Colon (tissue), 2 donors: ENCODE measurements around the gene SNAP47.
"Not testable (repeated sequence)": the region's sequence is repeated elsewhere in the genome, so short reads cannot be mapped to it uniquely, and the experiment has no call there.

Source experiments
- FAIRE-seq: peaks from 2 replicates; lab custom pipeline; 2012; peaks lifted over from hg19 to GRCh38; lab: Jason Lieb, UNC
- donor health status: control.
- donor health status: control.

SNAP47 gene, protein sequence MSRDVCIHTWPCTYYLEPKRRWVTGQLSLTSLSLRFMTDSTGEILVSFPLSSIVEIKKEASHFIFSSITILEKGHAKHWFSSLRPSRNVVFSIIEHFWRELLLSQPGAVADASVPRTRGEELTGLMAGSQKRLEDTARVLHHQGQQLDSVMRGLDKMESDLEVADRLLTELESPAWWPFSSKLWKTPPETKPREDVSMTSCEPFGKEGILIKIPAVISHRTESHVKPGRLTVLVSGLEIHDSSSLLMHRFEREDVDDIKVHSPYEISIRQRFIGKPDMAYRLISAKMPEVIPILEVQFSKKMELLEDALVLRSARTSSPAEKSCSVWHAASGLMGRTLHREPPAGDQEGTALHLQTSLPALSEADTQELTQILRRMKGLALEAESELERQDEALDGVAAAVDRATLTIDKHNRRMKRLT

DNA sequence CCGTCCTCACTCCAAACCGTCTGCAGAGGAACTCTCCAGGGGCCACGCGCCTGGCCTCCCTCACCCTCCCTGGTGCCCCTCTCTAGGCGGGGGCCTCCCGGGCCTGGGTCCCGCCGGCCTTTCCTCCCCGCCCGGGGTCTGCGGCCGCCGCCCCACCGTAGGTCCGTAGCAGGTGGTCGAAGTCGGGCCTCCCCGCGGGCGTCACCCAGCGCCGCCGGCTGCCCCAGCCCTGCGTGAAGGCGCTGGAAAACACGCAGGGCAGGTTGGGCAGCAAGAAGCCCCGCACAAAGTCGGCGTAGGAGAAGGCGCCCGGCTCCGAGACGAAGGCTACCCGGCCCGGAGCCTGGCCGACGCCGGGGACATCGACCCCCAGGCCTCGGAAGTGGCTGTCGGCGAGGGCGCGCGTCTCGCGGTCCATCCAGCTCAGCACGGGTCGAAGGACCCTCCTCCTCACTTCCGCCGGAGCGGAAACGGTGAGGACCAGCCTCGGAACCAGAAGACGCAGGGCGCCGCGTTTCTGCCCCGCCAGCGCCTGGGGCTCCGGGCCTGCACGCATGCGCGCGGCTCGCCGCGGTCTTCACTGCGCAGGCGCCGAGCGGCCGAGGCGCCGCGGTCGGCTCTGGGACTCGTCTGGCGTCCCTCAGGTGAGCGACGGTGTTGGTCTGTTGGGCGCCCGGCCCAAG is at the start of gene SNAP47, which contains the start of gene JMJD4:
TSS of gene SNAP47 (plus strand) at position 580 of the 683 bp plus-strand sequence. CDS start 12,302 bp downstream, outside the sequence.
TSS of gene JMJD4 (minus strand) at position 447 of the 683 bp plus-strand sequence. CDS start at position 418, 29 bp downstream.
- no peak for FAIRE-seq

DNA sequence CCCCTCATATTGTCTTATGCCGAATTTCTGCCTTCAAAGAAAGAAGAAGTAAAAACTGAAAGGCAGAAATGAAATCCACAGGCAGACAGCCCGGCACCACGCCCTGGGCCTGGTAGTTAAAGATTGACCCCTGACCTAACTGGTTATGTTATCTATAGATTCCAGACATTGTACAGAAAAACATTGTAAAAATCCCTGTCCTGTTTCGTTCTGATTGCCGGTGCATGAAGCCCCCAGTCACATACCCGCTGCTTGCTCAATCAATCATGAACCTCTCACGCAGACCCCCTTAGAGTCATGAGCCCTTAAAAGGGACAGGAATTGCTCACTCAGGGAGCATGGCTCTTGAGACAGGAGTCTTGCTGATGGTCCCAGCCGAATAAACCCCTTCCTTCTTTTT is 49.4 kb upstream of the SNAP47 start:
- no peak for FAIRE-seq

DNA sequence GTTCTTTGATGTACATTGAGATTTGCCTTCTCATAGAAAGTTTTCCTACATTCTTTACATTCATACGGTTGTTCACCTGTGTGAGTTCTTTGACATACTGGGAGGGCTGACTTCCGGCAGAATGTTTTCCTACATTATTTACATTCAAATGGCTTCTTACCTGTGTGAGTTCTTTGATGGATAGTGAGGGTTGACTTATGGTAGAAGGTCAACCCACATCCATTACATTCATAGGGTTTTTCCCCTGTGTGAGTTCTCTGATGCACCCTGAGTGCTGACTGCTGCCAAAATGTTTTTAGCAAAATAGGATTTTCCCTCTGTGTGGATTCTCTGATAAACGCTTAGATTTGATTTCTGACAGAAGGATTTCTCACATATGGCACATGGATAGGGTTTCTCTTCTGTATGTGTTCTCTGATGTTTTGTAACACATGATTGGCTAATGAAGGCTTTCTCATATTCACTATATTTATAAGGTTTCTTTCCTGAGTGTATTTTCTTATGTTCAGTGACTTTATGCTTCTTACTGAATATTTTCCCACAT is 37.8 kb upstream of the SNAP47 start:
- no peak for FAIRE-seq

DNA sequence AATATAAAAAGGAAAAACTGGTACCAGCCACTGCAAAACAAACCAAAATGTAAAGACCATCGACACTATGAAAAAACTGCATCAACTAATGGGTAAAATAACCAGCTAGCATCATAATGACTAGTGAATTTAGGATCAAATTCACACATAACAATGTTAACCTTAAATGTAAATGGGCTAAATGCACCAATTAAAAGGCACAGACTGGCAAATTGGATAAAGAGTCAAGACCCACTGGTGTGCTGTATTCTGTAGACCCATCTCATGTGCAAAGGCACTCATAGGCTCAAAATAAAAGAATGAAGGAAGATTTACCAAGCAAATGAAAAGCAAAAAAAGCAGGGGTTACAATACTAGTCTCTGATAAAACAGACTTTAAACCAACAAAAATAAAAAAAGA is 33.6 kb upstream of the SNAP47 start:
- not testable (repeated sequence) for FAIRE-seq

DNA sequence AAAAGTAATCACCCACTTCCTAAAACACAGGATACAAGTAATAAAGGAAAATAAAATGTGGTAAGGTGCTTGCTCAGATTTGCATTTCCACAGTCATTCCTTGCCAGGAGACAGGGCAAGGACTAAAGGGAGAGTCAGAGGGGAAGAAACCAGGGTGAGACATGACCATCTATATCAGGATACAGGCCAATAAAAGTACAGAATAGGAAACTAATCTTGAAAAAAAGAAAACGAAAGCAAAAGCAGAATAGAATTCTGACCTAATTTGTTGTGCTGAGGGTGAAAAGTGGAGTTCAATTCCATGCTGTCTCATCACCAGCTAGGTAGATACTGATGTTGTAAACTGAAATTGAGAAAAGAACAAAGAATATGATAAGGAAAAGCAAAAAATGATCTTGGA is 27.4 kb upstream of the SNAP47 start:
- FAIRE-seq = no peak

DNA sequence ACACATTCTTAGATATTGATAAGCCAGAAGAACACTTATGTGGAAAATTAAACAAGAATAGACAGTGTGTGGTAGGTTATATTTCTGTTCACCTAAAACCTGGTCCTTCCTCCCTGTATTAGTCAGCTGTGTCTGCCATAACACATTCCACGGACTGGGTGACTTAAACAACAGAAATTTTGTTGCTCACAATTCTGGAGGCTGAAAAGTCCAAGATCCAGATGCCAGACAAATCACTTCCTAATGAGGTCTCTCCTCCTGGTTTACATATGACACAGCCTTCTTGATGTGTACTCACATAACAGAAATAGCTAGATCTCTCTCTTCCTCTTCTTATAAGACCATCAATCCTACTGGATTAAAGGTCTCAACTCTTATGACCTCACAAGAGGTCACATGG is 25.8 kb upstream of the SNAP47 start:
- no peak for FAIRE-seq

- not testable (repeated sequence) for FAIRE-seq
Observed at GRCh38 chr1:227710474-227710873, 24.8 kb upstream of the SNAP47 start.

DNA sequence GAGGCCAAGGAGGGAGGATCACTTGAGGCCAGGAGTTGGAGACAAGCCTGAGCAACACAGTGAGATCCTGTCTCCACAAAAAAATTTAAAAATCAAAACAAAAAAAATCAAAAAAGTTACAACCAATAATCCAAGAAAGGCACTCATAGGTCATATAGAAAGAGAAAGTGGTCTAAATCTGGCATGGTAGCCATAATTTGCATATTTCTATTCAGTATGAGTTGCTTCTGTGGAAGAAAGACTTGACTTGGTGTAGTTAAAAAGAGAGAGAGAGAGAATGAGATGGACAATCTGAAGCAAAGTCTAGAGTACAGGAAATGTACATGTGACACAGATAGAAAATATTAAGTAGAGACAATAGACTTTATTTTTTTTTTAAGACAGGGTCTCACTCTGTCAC is 22.6 kb upstream of the SNAP47 start:
- FAIRE-seq = no peak

DNA sequence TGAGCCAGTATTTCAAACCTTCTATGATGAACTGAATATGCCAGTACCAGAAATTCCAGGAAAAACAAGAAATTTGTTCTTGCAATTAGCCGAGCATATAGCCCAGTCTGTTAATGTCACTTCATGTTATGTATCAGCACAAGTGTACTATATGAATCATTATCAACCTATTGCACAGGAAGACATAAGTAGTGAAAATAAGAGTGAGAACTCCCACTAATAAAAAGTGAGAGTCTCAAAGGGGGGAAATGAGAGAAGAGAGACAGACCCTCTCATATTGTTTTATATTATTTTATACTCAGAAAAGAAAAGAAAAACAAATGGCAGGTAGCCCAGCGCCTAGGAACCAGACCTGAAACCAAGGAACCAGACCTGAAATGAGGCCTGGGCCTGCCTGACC is 16.3 kb upstream of the SNAP47 start:
- no peak for FAIRE-seq

DNA sequence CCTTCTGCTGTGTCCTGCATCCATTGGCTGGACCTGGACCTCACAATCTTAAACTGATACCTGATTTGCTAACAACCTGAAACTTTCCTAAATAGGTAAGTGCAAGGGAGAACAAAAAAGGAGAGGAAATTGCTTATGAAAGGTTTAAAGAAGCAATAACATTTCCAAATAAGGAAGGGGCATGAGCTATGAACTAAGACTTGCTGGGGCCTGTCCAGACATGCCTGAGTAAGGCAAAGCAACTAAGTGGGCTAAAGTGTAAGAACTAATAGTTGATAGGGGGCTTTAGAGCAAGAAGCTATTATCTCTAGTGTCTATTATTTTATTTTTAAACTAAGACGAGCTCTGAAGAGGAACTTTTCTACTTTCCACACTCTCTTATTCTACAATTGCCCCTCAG is 11.8 kb upstream of the SNAP47 start:
- no peak for FAIRE-seq

DNA sequence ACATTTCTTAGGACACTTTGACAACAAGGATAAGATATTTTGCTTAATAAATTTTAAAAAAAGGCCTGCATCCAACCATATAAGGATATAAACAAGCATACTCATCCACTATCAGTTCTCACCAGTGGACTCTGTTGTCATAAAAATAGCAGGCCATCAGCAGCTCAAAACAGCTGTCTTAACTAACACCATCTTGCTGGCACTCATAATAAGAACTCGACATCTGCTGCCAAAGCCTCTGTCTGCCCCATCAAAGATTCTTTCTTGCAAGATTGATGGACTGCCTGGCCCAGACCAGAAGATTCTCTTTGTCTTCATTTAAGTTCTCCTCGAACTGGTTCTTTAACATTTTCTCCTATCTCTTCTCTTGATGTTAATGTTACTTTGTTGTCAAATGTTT is 10.2 kb upstream of the SNAP47 start:
- no peak for FAIRE-seq

- FAIRE-seq = no peak
Observed at GRCh38 chr1:227726318-227726717, 8.9 kb upstream of the SNAP47 start.

DNA sequence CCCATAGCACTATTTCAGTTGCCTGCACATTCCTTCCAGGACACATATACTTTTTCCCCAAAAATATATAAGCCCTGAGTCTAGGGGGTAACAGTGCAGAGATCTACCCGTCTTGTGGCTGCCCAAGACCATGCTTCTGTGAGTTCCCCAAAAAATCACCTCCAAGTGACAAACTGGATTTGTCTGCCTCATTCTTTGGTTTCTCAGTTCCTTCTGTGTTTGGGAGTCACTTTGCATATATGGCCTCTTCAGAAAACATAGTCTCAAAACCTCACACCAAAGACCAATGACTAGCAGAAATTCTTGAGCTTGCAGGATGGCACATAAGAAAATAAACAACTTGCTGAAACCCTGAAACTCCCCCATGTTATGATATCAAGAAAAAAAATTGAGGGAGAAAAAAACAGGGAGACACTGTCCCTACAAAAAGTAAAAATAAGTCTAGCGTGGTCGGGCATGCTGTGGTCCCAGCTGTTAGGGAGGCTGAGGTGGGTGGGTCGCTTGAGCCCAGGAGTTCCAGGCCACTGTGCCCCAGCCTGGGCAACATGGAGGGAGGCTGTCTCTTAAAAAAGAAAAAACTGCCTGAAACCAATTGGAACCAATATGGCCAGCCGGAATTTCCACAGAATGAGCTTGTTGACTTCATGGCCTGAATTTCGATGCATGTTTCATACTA is 8.2 kb upstream of the SNAP47 start:
- no peak for FAIRE-seq

- FAIRE-seq = no peak
Observed at GRCh38 chr1:227728059-227728891, 7.0 kb upstream of the SNAP47 start.

DNA sequence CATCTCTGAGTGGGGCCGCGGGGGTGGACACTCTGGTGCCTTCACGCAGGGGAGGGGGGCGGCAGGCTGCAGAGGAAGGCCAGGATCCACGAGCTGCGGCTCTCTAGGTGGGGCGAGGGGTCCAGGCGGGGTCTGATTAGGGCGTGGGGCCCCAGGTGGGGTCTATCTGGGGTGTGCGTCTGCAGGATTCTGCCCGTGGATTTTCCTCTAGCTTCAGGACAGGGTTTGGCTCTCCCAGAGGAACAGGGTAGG is 6.4 kb upstream of the SNAP47 start:
- no peak for FAIRE-seq

- no peak for FAIRE-seq
Observed at GRCh38 chr1:227729144-227729880, 5.9 kb upstream of the SNAP47 start.

GRCh38 chr1:227729881-227730629 is 5.2 kb upstream of the SNAP47 start:
- FAIRE-seq = no peak

DNA sequence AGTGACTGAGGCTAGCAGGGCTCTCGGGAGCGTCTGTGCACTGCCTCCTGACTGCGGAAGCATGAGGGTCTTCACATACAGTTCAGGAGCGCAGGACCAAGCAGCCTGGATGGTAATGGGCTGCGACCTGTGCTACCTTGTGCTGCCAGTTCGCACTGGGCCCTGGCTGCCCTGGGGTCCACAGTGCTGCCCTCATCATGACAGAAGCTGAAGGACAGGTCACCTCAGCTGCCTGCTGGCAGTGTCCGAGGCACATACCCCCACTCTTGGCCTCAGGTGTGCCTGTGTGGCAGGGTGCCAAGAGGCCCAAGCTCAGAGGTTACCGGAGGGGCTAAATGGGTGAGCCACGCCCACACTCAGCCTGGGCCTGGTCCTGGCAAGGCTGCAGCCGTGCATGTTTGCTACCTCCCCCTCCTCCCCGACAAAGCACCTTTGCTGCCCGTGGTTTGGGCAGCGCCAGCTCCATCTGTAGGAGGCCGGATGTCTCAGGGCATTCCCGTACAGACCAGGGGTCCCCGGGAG is 4.5 kb upstream of the SNAP47 start:
- no peak for FAIRE-seq

- no peak for FAIRE-seq
Observed at GRCh38 chr1:227731241-227731677, 4.0 kb upstream of the SNAP47 start.
